HepG2 (cell line): ENCODE measurements around the gene PLAA. TPM values are rescaled to one million over a fixed set of nuclear protein-coding genes. Genes with fewer than 3 reads are reported as not detected.

ENCODE experiments used
- ARID2 ChIP-seq: sonication (generic); formaldehyde crosslinking; IDR thresholded peaks from 2 replicates; pipeline ENCODE4 v1.8.1; 2022; ENCODE audit warnings: mild to moderate bottlenecking, missing genetic modification reagents, borderline replicate concordance
- ARNT ChIP-seq: fragments of 450-650 bp; IDR thresholded peaks from 2 replicates; pipeline ENCODE4 v1.6.1; 2017
- ARNT2 ChIP-seq: sonication (generic); formaldehyde crosslinking; IDR thresholded peaks from 2 replicates; pipeline ENCODE4 v1.8.0; 2022; ENCODE audit warnings: mild to moderate bottlenecking, low read depth, missing genetic modification reagents, moderate library complexity
- EED ChIP-seq: sonication (generic); formaldehyde crosslinking; IDR thresholded peaks from 2 replicates; pipeline ENCODE4 v1.5.0; 2020; ENCODE audit warnings: mild to moderate bottlenecking, missing genetic modification reagents
- EHMT2 ChIP-seq: fragments of 200-600 bp; sonication (generic); IDR thresholded peaks from 2 replicates; pipeline ENCODE4 v1.7.0; 2017; ENCODE audit warnings: antibody characterized with exemption, low read depth, low read length, borderline replicate concordance
- ERF ChIP-seq: IDR thresholded peaks from 2 replicates; pipeline ENCODE4 v1.6.1; 2018; ENCODE audit warnings: missing biosample characterization, missing genetic modification reagents
- FIP1L1 ChIP-seq: fragments of 200-400 bp; formaldehyde crosslinking; IDR thresholded peaks from 2 replicates; pipeline ENCODE4 v1.6.1; 2018; ENCODE audit warnings: low read depth, mild to moderate bottlenecking, low read length, moderate library complexity, borderline replicate concordance; ENCODE audit not compliant: insufficient read depth
- FOXC1 ChIP-seq: sonication (generic); formaldehyde crosslinking; IDR thresholded peaks from 2 replicates; pipeline ENCODE4 v1.8.0; 2022; ENCODE audit warnings: mild to moderate bottlenecking, missing genetic modification reagents, borderline replicate concordance
- HDAC6 ChIP-seq: fragments of 200-600 bp; sonication (generic); IDR thresholded peaks from 2 replicates; pipeline ENCODE4 v1.7.0; 2017; ENCODE audit warnings: mild to moderate bottlenecking, antibody characterized with exemption, low read length, low read depth
- HNRNPL ChIP-seq: fragments of 200-400 bp; formaldehyde crosslinking; IDR thresholded peaks from 2 replicates; pipeline ENCODE4 v1.6.1; 2017; ENCODE audit warnings: mild to moderate bottlenecking, low read depth, low read length
- IRF9 ChIP-seq: sonication (generic); formaldehyde crosslinking; IDR thresholded peaks from 2 replicates; pipeline ENCODE4 v1.8.0; 2022; ENCODE audit warnings: missing genetic modification reagents, mild to moderate bottlenecking, borderline replicate concordance
- POLR2AphosphoS2 ChIP-seq: IDR thresholded peaks from 2 replicates; pipeline ENCODE4 v1.6.1; 2011; ENCODE audit warnings: low read depth, low read length, improper control_type of control experiment
- RELA ChIP-seq: sonication (generic); formaldehyde crosslinking; IDR thresholded peaks from 2 replicates; pipeline ENCODE4 v1.4.0; 2020; ENCODE audit warnings: missing genetic modification reagents
- RFXANK ChIP-seq: IDR thresholded peaks from 2 replicates; pipeline ENCODE4 v1.6.1; 2016
- RXRB ChIP-seq: IDR thresholded peaks from 2 replicates; pipeline ENCODE4 v1.6.1; 2016; ENCODE audit warnings: borderline replicate concordance, missing genetic modification reagents, missing compliant biosample characterization
- SNAPC5 ChIP-seq: sonication (generic); formaldehyde crosslinking; IDR thresholded peaks from 2 replicates; pipeline ENCODE4 v1.8.1; 2023; ENCODE audit warnings: mild to moderate bottlenecking, missing genetic modification reagents, borderline replicate concordance
- SP2 ChIP-seq: sonication (generic); formaldehyde crosslinking; IDR thresholded peaks from 2 replicates; pipeline ENCODE4 v1.5.1; 2020; ENCODE audit warnings: mild to moderate bottlenecking, missing genetic modification reagents
- ZC3H4 ChIP-seq: sonication (generic); formaldehyde crosslinking; IDR thresholded peaks from 2 replicates; pipeline ENCODE4 v1.4.0; 2020; ENCODE audit warnings: missing genetic modification reagents, borderline replicate concordance
- ZFP90 ChIP-seq: sonication (generic); formaldehyde crosslinking; IDR thresholded peaks from 2 replicates; pipeline ENCODE4 v1.8.0; 2022; ENCODE audit warnings: missing genetic modification reagents, mild to moderate bottlenecking, inconsistent platforms, borderline replicate concordance
- ZNF205 ChIP-seq: IDR thresholded peaks from 2 replicates; pipeline ENCODE4 v1.6.1; 2018; ENCODE audit warnings: missing biosample characterization, missing genetic modification reagents
- ZNF30 ChIP-seq: sonication (generic); formaldehyde crosslinking; IDR thresholded peaks from 2 replicates; pipeline ENCODE4 v1.5.0; 2020; ENCODE audit warnings: mild to moderate bottlenecking, missing genetic modification reagents
- ZNF678 ChIP-seq: sonication (generic); formaldehyde crosslinking; IDR thresholded peaks from 2 replicates; pipeline ENCODE4 v1.4.0; 2020; ENCODE audit warnings: mild to moderate bottlenecking, missing genetic modification reagents
- polyA plus RNA-seq, 8 experiments: library from polyadenylated mRNA; depleted of rRNA in 3 of 8; stranded (reverse) in 7 of 8; unstranded in 1 of 8; fragments of >200 nt; fragmentation: Illumina TruSeq in 4 of 8; extraction: Trizol in 4 of 8; gene quantifications; 2 replicates each; pipeline versions ENCODE4 v1.2.1 to v1.2.3, GENCODE V29; 2011 to 2016; ENCODE audit warnings: low read depth in 4 of 8, missing spikeins in 1 of 8, mixed read lengths in 1 of 8; ENCODE audit not compliant: insufficient read depth in 1 of 8
- total RNA-seq, 5 experiments: library from RNA; depleted of rRNA; stranded (reverse); fragments of >200 nt; fragmentation: Illumina TruSeq; extraction: Trizol; gene quantifications; 2 replicates each; pipeline ENCODE4 v1.2.3, GENCODE V29; 2016; ENCODE audit warnings: low read depth in 1 of 5
- TF ChIP-seq, protein P1 (sequence below): sonication (generic); formaldehyde crosslinking; IDR thresholded peaks from 2 replicates; pipeline ENCODE4 v1.5.1; 2020; ENCODE audit warnings: mild to moderate bottlenecking, missing genetic modification reagents, moderate library complexity
- TF ChIP-seq, protein P2 (sequence below): sonication (generic); formaldehyde crosslinking; IDR thresholded peaks from 2 replicates; pipeline ENCODE4 v1.4.0; 2020; ENCODE audit warnings: missing genetic modification reagents, mild to moderate bottlenecking, borderline replicate concordance

Gene PLAA
- total and polyA plus RNA-seq, 2 of the 13 experiments (the other 11 are each of a cell fraction or from before 2014, with no cell fraction given): 5.8 to 22.9 TPM

DNA sequence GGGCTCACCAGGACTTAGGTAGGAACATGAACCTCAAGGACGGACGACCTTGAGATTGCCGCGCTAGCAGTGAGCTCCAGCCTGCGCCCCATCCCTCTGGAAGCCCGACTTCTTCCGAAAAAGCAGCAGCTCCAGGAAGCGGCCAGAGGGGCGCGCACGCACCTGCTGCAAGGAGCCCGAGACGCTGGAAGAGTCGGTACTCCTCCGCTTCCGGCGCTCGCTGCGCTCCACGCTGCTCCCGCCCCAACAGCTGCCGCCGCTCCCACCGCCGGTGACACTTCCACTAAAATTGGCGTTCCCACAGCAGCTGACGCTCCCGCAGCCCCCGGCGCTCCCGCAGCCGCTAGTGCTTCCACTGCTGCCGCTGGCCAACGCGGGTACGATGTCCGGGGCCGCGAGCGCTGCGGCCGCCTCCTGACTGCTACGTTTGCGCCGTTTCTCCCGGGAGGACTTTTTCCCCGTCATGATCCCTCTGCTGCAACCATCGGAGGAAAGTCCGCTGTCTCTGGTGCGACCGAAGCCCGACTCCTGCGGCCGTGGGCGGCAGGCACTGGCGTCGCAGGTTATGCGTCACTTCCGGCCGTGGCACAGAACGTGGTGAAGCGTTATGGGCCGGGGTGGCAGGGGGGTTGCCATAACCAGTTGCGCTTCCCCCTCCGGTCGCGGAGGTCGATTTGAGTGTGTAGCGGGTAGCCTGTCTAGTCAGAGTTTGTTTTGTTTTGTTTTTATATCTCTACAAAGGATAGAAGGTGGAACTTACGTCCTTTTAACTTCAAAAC, 54.6 kb downstream of the PLAA start, which contains the start of gene CAAP1 (continued):
- TF ChIP-seq, protein P1, sequence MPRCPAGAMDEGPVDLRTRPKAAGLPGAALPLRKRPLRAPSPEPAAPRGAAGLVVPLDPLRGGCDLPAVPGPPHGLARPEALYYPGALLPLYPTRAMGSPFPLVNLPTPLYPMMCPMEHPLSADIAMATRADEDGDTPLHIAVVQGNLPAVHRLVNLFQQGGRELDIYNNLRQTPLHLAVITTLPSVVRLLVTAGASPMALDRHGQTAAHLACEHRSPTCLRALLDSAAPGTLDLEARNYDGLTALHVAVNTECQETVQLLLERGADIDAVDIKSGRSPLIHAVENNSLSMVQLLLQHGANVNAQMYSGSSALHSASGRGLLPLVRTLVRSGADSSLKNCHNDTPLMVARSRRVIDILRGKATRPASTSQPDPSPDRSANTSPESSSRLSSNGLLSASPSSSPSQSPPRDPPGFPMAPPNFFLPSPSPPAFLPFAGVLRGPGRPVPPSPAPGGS (CRISPR knock-in tag): peak; percentile 93
- peak; percentile 36; the same call in 1 of the 2 replicates for TF ChIP-seq RELA (CRISPR knock-in tag)
- TF ChIP-seq HDAC6: no peak
- TF ChIP-seq ZNF678 (CRISPR knock-in tag): 0 out of 2 replicates have a peak, but pooled peaks have one; percentile 18
- peak; percentile 83; the same call in 1 of the 2 replicates for TF ChIP-seq ARID2 (CRISPR knock-in tag)
- peak; percentile 45 for TF ChIP-seq ZNF205 (CRISPR knock-in tag)
- TF ChIP-seq FOXC1 (CRISPR knock-in tag): peak; percentile 96
- TF ChIP-seq EED: peak; percentile 99
- TF ChIP-seq POLR2AphosphoS2: peak; percentile 50; the same call in 1 of the 2 replicates
- TF ChIP-seq ARNT: no peak
- no peak for TF ChIP-seq EHMT2
- peak; percentile 74; the same call in 1 of the 2 replicates for TF ChIP-seq RFXANK (CRISPR knock-in tag)
- TF ChIP-seq IRF9 (CRISPR knock-in tag): peak; percentile 96
- TF ChIP-seq FIP1L1: no peak; the same call in 1 of the 2 replicates
- peak; percentile 44; the same call in 1 of the 2 replicates for TF ChIP-seq ARNT2 (CRISPR knock-in tag)
- TF ChIP-seq ZNF30 (CRISPR knock-in tag): no peak
- TF ChIP-seq ZFP90 (CRISPR knock-in tag): no peak
- no peak for TF ChIP-seq HNRNPL
- peak; percentile 87 for TF ChIP-seq ERF
- peak; percentile 74 for TF ChIP-seq SP2 (CRISPR knock-in tag)
- TF ChIP-seq ZC3H4 (CRISPR knock-in tag): no peak
- TF ChIP-seq SNAPC5: no peak
- TF ChIP-seq RXRB: peak; percentile 74
- TF ChIP-seq, protein P2, sequence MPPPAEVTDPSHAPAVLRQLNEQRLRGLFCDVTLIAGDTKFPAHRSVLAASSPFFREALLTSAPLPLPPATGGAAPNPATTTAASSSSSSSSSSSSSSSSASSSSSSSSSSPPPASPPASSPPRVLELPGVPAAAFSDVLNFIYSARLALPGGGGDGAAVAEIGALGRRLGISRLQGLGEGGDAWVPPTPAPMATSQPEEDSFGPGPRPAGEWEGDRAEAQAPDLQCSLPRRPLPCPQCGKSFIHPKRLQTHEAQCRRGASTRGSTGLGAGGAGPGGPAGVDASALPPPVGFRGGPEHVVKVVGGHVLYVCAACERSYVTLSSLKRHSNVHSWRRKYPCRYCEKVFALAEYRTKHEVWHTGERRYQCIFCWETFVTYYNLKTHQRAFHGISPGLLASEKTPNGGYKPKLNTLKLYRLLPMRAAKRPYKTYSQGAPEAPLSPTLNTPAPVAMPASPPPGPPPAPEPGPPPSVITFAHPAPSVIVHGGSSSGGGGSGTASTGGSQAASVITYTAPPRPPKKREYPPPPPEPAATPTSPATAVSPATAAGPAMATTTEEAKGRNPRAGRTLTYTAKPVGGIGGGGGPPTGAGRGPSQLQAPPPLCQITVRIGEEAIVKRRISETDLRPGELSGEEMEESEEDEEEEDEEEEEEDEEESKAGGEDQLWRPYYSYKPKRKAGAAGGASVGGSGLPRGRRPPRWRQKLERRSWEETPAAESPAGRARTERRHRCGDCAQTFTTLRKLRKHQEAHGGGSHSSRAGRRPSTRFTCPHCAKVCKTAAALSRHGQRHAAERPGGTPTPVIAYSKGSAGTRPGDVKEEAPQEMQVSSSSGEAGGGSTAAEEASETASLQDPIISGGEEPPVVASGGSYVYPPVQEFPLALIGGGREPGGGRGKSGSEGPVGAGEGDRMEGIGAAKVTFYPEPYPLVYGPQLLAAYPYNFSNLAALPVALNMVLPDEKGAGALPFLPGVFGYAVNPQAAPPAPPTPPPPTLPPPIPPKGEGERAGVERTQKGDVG (CRISPR knock-in tag): peak; percentile 58; the same call in 1 of the 2 replicates
